GM23338 (cell line): ENCODE results near the gene CHRFAM7A. TPM values are rescaled to one million over a fixed set of nuclear protein-coding genes. Genes with fewer than 3 reads are reported as not detected.
"Not testable (repeated sequence)": the region's sequence is repeated elsewhere in the genome, so short reads cannot be mapped to it uniquely, and the experiment has no call there.

ENCODE experiments used
- ATAC-seq: fragments of 200-7000 bp; cut with Tn5 transposase; 3 replicates; pipeline ENCODE4 v1.9.1; 2020
- DNase-seq: peaks from one replicate; pipeline ENCODE4 v3.0.0-alpha.2; 2015; ENCODE audit warnings: low spot score
- H2AFZ ChIP-seq: fragments of 200-600 bp; sonication (generic); 2 replicates; pipeline ENCODE4 v1.8.0; 2016; ENCODE audit warnings: antibody characterized with exemption, mild to moderate bottlenecking, moderate library complexity
- H3F3A ChIP-seq: fragments of 200-600 bp; sonication (generic); replicated peaks from 2 replicates; pipeline ENCODE4 v1.8.0; 2017; ENCODE audit warnings: antibody characterized with exemption, mixed run types, low read depth
- H3K27ac ChIP-seq: fragments of 200-600 bp; sonication (generic); 2 replicates; pipeline ENCODE4 v1.6.1; 2016; ENCODE audit warnings: low read depth
- H3K27me3 ChIP-seq: fragments of 200-600 bp; sonication (generic); 2 replicates; pipeline ENCODE4 v1.8.0; 2016; ENCODE audit warnings: mild to moderate bottlenecking, mixed run types, moderate library complexity; ENCODE audit not compliant: insufficient read depth
- H3K36me3 ChIP-seq: fragments of 200-600 bp; sonication (generic); 2 replicates; pipeline ENCODE4 v1.8.0; 2016; ENCODE audit warnings: mild to moderate bottlenecking; ENCODE audit not compliant: insufficient read depth
- H3K4me1 ChIP-seq: fragments of 200-600 bp; sonication (generic); 2 replicates; pipeline ENCODE4 v1.8.0; 2016; ENCODE audit warnings: mild to moderate bottlenecking, moderate library complexity; ENCODE audit not compliant: insufficient read depth
- H3K4me2 ChIP-seq: fragments of 200-600 bp; sonication (generic); 2 replicates; pipeline ENCODE4 v1.7.1; 2017; ENCODE audit warnings: mixed run types
- H3K4me3 ChIP-seq: fragments of 200-600 bp; sonication (generic); 2 replicates; pipeline ENCODE4 v1.6.1; 2016; ENCODE audit warnings: mixed run types
- H3K79me2 ChIP-seq: fragments of 200-600 bp; sonication (generic); replicated peaks from 2 replicates; pipeline ENCODE4 v1.8.0; 2017; ENCODE audit warnings: mild to moderate bottlenecking; ENCODE audit not compliant: insufficient read depth
- H3K9me2 ChIP-seq: fragments of 200-600 bp; sonication (generic); 2 replicates; pipeline ENCODE4 v1.8.0; 2017; ENCODE audit not compliant: insufficient read depth
- H4K20me1 ChIP-seq: fragments of 200-600 bp; sonication (generic); replicated peaks from 2 replicates; pipeline ENCODE4 v1.8.0; 2017; ENCODE audit warnings: mild to moderate bottlenecking; ENCODE audit not compliant: insufficient read depth
- H3K27ac Mint-ChIP-seq: 2 replicates; pipeline ENCODE4 v1.8.0; 2020; ENCODE audit warnings: inconsistent platforms, mild to moderate bottlenecking, moderate library complexity, mixed read lengths
- H3K27me3 Mint-ChIP-seq: 3 replicates; pipeline ENCODE4 v1.8.0; 2022; ENCODE audit warnings: low read depth, mild to moderate bottlenecking, moderate library complexity, mixed read lengths, inconsistent platforms; ENCODE audit not compliant: insufficient read depth, poor library complexity
- H3K36me3 Mint-ChIP-seq: 3 replicates; pipeline ENCODE4 v1.8.0; 2021; ENCODE audit warnings: low read depth, mild to moderate bottlenecking, inconsistent platforms, moderate library complexity, mixed read lengths
- H3K4me1 Mint-ChIP-seq: 3 replicates; pipeline ENCODE4 v1.8.0; 2020; ENCODE audit warnings: mild to moderate bottlenecking, inconsistent platforms, mixed read lengths
- H3K4me3 Mint-ChIP-seq: 3 replicates; pipeline ENCODE4 v1.8.0; 2021; ENCODE audit warnings: moderate library complexity, mild to moderate bottlenecking, inconsistent platforms, mixed read lengths
- H3K9me3 Mint-ChIP-seq: 3 replicates; pipeline ENCODE4 v1.8.0; 2020; ENCODE audit warnings: moderate library complexity, mild to moderate bottlenecking, inconsistent platforms, mixed read lengths
- long read RNA-seq: library from polyadenylated mRNA; unstranded; transcript quantifications from one replicate; pipeline ENCODE4 v2.0.0, GENCODE V29; 2020; ENCODE audit not compliant: unreplicated experiment
- polyA plus RNA-seq: library from polyadenylated mRNA; unstranded; fragments of >200 nt; fragmentation: Nextera tagmentation; extraction: Ambion mirVana; gene quantifications from 2 replicates; pipeline ENCODE4 v1.2.1, GENCODE V29; 2016
- total RNA-seq: library from RNA; depleted of rRNA; stranded (reverse); fragments of >200 nt; shearing (Covaris generic); gene quantifications from 2 replicates; pipeline ENCODE4 v1.2.3, GENCODE V29; 2014; rRNA removed

CHRFAM7A gene
- total RNA-seq (2.5 and 2.9 TPM in 2 replicates), polyA plus RNA-seq (0.99 and 1.4 TPM in 2 replicates)
- long read RNA-seq, partial matches to known transcripts: 0 of 1 reads
- long read RNA-seq, other reads (novel, unspliced or antisense): 1 of 1 reads

GRCh38 chr15:30392766-30393663 is at the start of gene CHRFAM7A:
CHRFAM7A (minus strand) TSS chr15:30393540; CDS start chr15:30383351, 10,189 bp downstream.
- not testable (repeated sequence) for H3K4me3 ChIP-seq, H3K36me3 Mint-ChIP-seq, H3K9me2 ChIP-seq, H3F3A ChIP-seq, H3K4me2 ChIP-seq, H3K27me3 ChIP-seq, H3K79me2 ChIP-seq, H3K36me3 ChIP-seq, H3K4me1 Mint-ChIP-seq, H3K27me3 Mint-ChIP-seq, H3K27ac Mint-ChIP-seq, H3K4me3 Mint-ChIP-seq, H2AFZ ChIP-seq, DNase-seq, H3K4me1 ChIP-seq, H4K20me1 ChIP-seq, H3K27ac ChIP-seq, H3K9me3 Mint-ChIP-seq
- ATAC-seq: peak; percentile 92

DNA sequence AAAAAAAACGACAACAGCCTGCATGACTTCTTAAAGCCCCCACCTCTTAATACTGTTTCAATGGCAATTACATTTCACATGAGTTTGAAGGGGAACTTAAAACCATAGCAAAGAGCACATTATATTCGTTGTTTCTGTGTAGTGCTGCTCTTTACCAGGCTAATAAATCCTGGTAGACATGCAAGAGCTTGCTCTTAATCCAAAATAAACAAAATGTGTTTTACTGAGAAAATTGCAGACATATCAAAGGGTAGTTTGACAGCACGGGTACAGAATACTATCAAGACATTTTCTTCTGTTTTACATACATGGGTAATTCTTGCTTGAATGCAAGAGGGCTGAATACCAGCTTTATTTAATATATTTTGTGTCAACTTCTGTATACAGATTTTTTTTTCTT is 45.0 kb upstream of the CHRFAM7A start:
- H3K4me3 Mint-ChIP-seq, ATAC-seq, H3K4me1 Mint-ChIP-seq, H3K4me1 ChIP-seq, H3K36me3 Mint-ChIP-seq, H2AFZ ChIP-seq, H3K79me2 ChIP-seq, H3K27me3 Mint-ChIP-seq, H3K4me2 ChIP-seq, H3F3A ChIP-seq, DNase-seq, H3K36me3 ChIP-seq, H3K9me2 ChIP-seq, H3K27ac ChIP-seq, H3K9me3 Mint-ChIP-seq, H3K27ac Mint-ChIP-seq, H3K4me3 ChIP-seq, H4K20me1 ChIP-seq, H3K27me3 ChIP-seq: not testable (repeated sequence)

GRCh38 chr15:30435878-30436277 is 42.5 kb upstream of the CHRFAM7A start:
- DNase-seq, H3K4me2 ChIP-seq, H2AFZ ChIP-seq, H3K4me3 Mint-ChIP-seq, H3K27me3 ChIP-seq, H4K20me1 ChIP-seq, H3K79me2 ChIP-seq, H3K9me2 ChIP-seq, H3K36me3 Mint-ChIP-seq, H3K27ac Mint-ChIP-seq, H3F3A ChIP-seq, H3K4me1 Mint-ChIP-seq, ATAC-seq, H3K27ac ChIP-seq, H3K4me3 ChIP-seq, H3K36me3 ChIP-seq, H3K27me3 Mint-ChIP-seq, H3K4me1 ChIP-seq, H3K9me3 Mint-ChIP-seq: not testable (repeated sequence)

GRCh38 chr15:30420723-30421122 is 27.4 kb upstream of the CHRFAM7A start:
- not testable (repeated sequence) for H3K27ac ChIP-seq, H3K4me3 Mint-ChIP-seq, H2AFZ ChIP-seq, H3F3A ChIP-seq, H3K36me3 Mint-ChIP-seq, H3K9me2 ChIP-seq, H3K27ac Mint-ChIP-seq, H3K9me3 Mint-ChIP-seq, H3K79me2 ChIP-seq, H3K27me3 ChIP-seq, H3K4me1 Mint-ChIP-seq, H3K4me3 ChIP-seq, H3K4me2 ChIP-seq, H3K36me3 ChIP-seq, H3K4me1 ChIP-seq, H3K27me3 Mint-ChIP-seq, H4K20me1 ChIP-seq, ATAC-seq
- peak; percentile 0 for DNase-seq

DNA sequence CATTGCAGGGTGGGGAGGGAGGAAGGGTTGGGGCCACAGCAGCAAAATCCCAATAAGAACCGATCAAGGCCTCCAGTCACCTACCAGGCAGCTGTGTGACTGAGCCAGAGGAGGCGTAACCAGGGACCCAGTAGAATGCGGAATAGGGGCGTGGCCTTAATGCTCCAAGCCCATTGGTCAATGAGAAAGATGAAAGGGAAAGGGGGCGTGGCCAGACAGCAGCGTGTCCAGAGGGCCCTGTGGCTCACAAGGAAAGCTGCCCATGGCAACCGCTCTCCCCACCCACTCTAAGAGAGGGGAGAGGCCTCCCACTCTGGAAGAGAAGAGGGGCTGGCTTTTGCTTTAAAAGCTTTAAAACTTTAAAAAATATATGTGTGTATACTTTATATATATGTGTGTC is 20.8 kb upstream of the CHRFAM7A start, which contains the start of gene GOLGA8R:
GOLGA8R (minus strand) TSS at position 101 of the 400 bp plus-strand sequence; CDS start at position 3, 98 bp downstream.
- H3K27me3 Mint-ChIP-seq, H3K4me1 ChIP-seq, H3K79me2 ChIP-seq, H3K4me2 ChIP-seq, H3K4me1 Mint-ChIP-seq, H3K36me3 ChIP-seq, H3K27me3 ChIP-seq, ATAC-seq, H3K4me3 ChIP-seq, H2AFZ ChIP-seq, H4K20me1 ChIP-seq, H3K4me3 Mint-ChIP-seq, H3F3A ChIP-seq, H3K27ac Mint-ChIP-seq, H3K9me3 Mint-ChIP-seq, H3K27ac ChIP-seq, H3K36me3 Mint-ChIP-seq, H3K9me2 ChIP-seq, DNase-seq: not testable (repeated sequence)

GRCh38 chr15:30407636-30408035 is 14.3 kb upstream of the CHRFAM7A start:
- not testable (repeated sequence) for H3K4me1 ChIP-seq, H3K4me1 Mint-ChIP-seq, H3K36me3 ChIP-seq, ATAC-seq, H3K79me2 ChIP-seq, H3K4me3 Mint-ChIP-seq, H3K9me2 ChIP-seq, H3K4me2 ChIP-seq, H3K27me3 Mint-ChIP-seq, H3K36me3 Mint-ChIP-seq, H3K27ac Mint-ChIP-seq, H2AFZ ChIP-seq, H3K27me3 ChIP-seq, H3K27ac ChIP-seq, H4K20me1 ChIP-seq, H3K9me3 Mint-ChIP-seq, H3K4me3 ChIP-seq, H3F3A ChIP-seq
- peak; percentile 1 for DNase-seq
